Medulla oblongata (tissue), 1 donor: Measurements from ENCODE around the gene CLPTM1.
"Not testable (repeated sequence)": the region's sequence is repeated elsewhere in the genome, so short reads cannot be mapped to it uniquely, and the experiment has no call there.

ENCODE experiments used
- DNase-seq: peaks from one replicate; pipeline ENCODE4 v3.0.0-alpha.2; 2015; ENCODE audit errors: extremely low spot score

Gene CLPTM1

GRCh38 chr19:44954649-44955504, at the start of gene CLPTM1:
TSS of gene CLPTM1 (plus strand) at chr19:44955380. CDS start at chr19:44955396, 16 bp downstream.
- DNase-seq, result peak; percentile 97

- DNase-seq, result peak; percentile 88
Measured at GRCh38 chr19:44905437-44906160, 49.6 kb upstream of the CLPTM1 start, which contains the start of gene APOE. TSS of gene APOE (plus strand) at chr19:44905796. CDS start at chr19:44906625, 829 bp downstream.

- DNase-seq, result no peak
Measured at GRCh38 chr19:44907613-44908012, 47.6 kb upstream of the CLPTM1 start.

GRCh38 chr19:44908074-44908835, 46.9 kb upstream of the CLPTM1 start:
- no peak for DNase-seq

- DNase-seq, result no peak
Measured at GRCh38 chr19:44908836-44909261, 46.3 kb upstream of the CLPTM1 start.

GRCh38 chr19:44909775-44910174, 45.4 kb upstream of the CLPTM1 start:
- no peak for DNase-seq

GRCh38 chr19:44911896-44912295, 43.3 kb upstream of the CLPTM1 start:
- DNase-seq, result not testable (repeated sequence)

GRCh38 chr19:44912854-44913253, 42.3 kb upstream of the CLPTM1 start:
- DNase-seq, result peak; percentile 91

- peak; percentile 61 for DNase-seq
Measured at GRCh38 chr19:44913512-44914432, 41.4 kb upstream of the CLPTM1 start.

- DNase-seq, result peak; percentile 92
Measured at GRCh38 chr19:44914433-44915206, 40.6 kb upstream of the CLPTM1 start, which contains the start of gene APOC1. TSS of gene APOC1 (plus strand) at chr19:44914608. CDS start at chr19:44914892, 284 bp downstream.

GRCh38 chr19:44924243-44924725, 30.9 kb upstream of the CLPTM1 start:
- no peak for DNase-seq

- DNase-seq, result peak; percentile 93
Measured at GRCh38 chr19:44925114-44925891, 29.9 kb upstream of the CLPTM1 start.

GRCh38 chr19:44926245-44927077, 28.7 kb upstream of the CLPTM1 start:
- not testable (repeated sequence) for DNase-seq

- no peak for DNase-seq
Measured at GRCh38 chr19:44927746-44928145, 27.4 kb upstream of the CLPTM1 start.

GRCh38 chr19:44930088-44930487, 25.1 kb upstream of the CLPTM1 start:
- no peak for DNase-seq

GRCh38 chr19:44931541-44931940, 23.6 kb upstream of the CLPTM1 start:
- DNase-seq, result no peak

- no peak for DNase-seq
Measured at GRCh38 chr19:44939668-44940067, 15.5 kb upstream of the CLPTM1 start.

- no peak for DNase-seq
Measured at GRCh38 chr19:44942067-44942571, 13.1 kb upstream of the CLPTM1 start, which contains the start of gene APOC4. TSS of gene APOC4 (plus strand) at chr19:44942237. CDS start at chr19:44942278, 41 bp downstream.
